GM12801 (cell line): ENCODE data around the gene CCDC69.

ENCODE experiments used
- TF ChIP-seq, protein P1 (sequence below): IDR thresholded peaks from one replicate; pipeline ENCODE4 v1.5.1; 2011; ENCODE audit warnings: control low read depth; ENCODE audit not compliant: insufficient read length; ENCODE audit errors: extremely low read depth

The CCDC69 gene

DNA sequence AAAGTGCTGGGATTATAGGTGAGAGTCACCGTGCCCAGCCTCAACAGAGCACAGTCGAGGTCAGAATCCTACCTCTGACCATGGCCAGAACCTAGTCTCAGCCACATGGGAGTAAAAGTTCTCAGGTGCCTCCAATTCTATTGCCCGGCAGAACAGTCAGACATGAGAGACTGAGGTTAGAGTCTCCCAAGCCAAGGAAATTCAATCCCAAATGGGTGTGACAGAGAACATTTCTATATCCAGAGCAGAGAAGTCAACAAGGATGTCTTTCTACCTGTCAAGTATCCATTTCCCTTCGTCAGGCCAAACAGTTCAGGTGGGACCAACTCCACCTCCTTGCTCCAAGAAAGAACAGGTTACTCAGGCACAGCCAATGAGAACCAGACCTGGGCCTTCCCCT, 76.9 kb downstream of the CCDC69 start:
- TF ChIP-seq, protein P1, sequence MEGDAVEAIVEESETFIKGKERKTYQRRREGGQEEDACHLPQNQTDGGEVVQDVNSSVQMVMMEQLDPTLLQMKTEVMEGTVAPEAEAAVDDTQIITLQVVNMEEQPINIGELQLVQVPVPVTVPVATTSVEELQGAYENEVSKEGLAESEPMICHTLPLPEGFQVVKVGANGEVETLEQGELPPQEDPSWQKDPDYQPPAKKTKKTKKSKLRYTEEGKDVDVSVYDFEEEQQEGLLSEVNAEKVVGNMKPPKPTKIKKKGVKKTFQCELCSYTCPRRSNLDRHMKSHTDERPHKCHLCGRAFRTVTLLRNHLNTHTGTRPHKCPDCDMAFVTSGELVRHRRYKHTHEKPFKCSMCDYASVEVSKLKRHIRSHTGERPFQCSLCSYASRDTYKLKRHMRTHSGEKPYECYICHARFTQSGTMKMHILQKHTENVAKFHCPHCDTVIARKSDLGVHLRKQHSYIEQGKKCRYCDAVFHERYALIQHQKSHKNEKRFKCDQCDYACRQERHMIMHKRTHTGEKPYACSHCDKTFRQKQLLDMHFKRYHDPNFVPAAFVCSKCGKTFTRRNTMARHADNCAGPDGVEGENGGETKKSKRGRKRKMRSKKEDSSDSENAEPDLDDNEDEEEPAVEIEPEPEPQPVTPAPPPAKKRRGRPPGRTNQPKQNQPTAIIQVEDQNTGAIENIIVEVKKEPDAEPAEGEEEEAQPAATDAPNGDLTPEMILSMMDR = no peak

DNA sequence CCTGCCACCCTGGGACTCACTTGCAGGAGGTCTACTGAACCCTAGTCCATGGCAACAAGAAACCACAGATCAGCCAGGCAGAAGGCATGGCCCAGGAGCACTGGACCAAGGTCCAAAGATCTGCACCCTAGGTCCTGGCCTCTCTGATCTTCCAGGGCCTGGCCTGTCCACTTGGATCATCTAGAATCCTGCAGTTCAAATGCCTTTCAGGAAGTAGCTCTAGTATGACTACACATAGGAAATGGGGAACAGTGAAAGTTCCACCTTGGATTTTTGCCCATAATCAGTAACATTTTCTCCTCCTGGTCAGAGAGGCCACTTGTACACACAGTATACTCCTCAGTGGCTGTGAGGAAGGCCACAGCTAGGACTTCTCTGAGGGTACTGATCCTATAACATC, 77.8 kb downstream of the CCDC69 start:
- TF ChIP-seq, protein P1 = no peak

DNA sequence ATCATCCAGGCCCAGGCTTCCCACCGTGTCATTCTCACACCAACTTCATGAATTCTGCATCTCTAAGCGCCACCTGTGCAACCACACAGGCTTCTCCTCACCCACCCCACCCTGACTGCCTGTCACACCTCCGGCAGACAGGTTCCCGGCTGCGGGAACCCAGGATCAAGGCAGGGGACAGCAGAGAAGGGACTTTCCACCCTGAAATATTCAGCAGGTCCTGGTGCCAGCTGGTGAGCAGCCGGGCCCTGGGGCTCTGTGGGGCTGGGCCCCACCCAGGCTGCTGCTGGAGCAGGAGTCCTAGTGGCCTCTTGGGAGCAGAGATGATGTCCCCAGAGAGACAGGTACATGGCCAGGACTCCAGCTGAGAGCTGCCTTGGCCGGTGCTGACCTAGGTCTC, 79.0 kb downstream of the CCDC69 start:
- TF ChIP-seq, protein P1 = no peak

DNA sequence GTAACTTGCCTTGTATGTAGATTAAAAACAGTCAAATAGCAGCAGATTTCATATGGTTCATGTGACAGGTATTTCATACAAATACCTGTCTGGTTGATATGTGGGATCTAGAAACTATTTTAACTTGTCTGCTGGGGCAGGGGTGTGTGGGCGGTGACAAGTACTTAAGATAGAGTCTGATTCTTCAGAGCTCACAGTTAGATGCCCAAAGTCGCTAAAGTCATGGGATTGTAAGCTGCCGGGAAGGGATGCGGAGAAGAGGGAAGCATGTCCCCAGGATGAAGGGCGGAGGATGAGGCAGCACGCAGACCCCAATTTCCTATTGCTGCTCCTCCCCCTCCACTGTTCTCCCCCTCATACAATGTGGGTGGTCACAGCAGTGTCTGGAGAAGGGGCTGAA, 79.6 kb downstream of the CCDC69 start:
- TF ChIP-seq, protein P1 = no peak

DNA sequence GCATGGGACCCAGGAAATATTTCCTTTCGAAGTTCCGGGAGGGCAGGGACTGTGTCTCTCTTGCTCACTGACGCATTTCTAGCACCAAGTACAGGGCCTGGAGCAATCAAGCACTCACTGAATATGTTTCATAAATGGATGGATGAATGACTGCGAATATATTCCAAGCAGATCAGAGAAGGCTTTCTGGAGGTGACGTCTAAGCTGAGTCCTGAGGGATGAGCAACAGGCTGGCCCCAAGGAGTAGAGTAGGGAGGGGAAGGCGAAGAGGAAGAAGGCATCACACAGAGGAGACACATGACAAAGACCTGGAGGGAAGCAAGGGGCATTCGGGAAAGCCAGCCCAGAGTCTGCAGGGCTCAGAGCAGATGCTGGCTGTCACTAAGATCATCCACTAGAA, 80.2 kb downstream of the CCDC69 start:
- TF ChIP-seq, protein P1 = no peak

DNA sequence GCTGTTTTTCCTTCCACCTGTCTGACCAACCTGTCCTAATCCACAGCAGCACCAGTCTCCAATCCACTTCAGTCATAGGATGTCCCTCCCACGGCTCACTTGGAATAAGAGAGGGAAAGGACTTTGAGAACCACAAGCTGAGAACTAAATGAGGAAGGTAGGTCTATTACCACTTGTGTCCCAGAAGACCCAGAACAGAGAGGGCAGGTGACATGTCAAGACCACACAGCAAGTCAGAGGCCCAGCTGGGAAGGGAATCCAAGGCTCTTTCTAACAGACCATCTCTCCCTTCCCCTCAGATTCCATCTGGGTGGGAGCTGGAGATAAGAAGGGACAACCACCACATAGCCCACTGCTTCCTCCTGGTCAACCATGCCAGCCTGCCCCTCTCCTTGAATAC, 81.0 kb downstream of the CCDC69 start:
- TF ChIP-seq, protein P1 = no peak

DNA sequence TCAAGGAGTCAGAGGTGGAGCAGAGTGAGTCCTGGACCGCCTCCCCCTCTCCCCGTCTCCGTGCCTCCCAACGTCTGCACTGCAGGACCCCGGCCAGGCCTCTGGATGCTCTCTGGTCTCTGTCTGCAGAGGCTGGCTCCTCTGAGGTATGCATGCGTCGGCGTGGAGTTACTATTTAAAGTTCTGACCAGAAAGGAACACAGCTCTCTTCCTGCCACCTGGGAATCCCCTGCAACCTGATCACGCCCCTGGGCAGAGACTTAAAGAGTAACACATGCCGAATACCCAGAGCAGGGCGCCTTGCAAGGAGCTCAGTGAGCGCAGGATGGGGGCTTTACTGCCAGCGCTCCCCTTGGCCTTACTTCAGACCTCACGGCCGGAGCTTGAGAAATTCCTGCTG, 82.4 kb downstream of the CCDC69 start:
- TF ChIP-seq, protein P1 = no peak
